IgD-negative memory B cell (primary cell): ENCODE results near the gene DAAM1. TPM values are rescaled to one million over a fixed set of nuclear protein-coding genes. Genes with fewer than 3 reads are reported as not detected.

Experiments
- H3K27ac Mint-ChIP-seq, 3 donors: one replicate each; pipeline ENCODE4 v1.8.0; 2020 to 2022; ENCODE audit warnings: mild to moderate bottlenecking in 3 of 3, mixed read lengths in 3 of 3, moderate library complexity in 1 of 3
- H3K27me3 Mint-ChIP-seq: one replicate; pipeline ENCODE4 v1.8.0; 2021; ENCODE audit warnings: mixed read lengths
- H3K36me3 Mint-ChIP-seq: one replicate; pipeline ENCODE4 v1.8.0; 2020; ENCODE audit warnings: mild to moderate bottlenecking, mixed read lengths
- H3K4me1 Mint-ChIP-seq, 3 donors: one replicate each; pipeline ENCODE4 v1.8.0; 2020 to 2022; ENCODE audit warnings: mixed read lengths in 3 of 3, mild to moderate bottlenecking in 1 of 3
- H3K4me3 Mint-ChIP-seq, 4 donors: one replicate each; pipeline ENCODE4 v1.8.0; 2020 to 2022; ENCODE audit warnings: mild to moderate bottlenecking in 4 of 4, mixed read lengths in 4 of 4, moderate library complexity in 3 of 4
- H3K9me3 Mint-ChIP-seq, 3 donors: one replicate each; pipeline ENCODE4 v1.8.0; 2020 to 2021; ENCODE audit warnings: mixed read lengths in 3 of 3, mild to moderate bottlenecking in 1 of 3
- polyA plus RNA-seq: library from polyadenylated mRNA; unstranded; fragments of 300-500 nt; fragmentation: Illumina TruSeq; gene quantifications from one replicate; pipeline ENCODE4 v1.2.3, GENCODE V29; 2021

Gene DAAM1
- polyA plus RNA-seq, 1 donor from 2014 or later: 42.2 TPM

DNA sequence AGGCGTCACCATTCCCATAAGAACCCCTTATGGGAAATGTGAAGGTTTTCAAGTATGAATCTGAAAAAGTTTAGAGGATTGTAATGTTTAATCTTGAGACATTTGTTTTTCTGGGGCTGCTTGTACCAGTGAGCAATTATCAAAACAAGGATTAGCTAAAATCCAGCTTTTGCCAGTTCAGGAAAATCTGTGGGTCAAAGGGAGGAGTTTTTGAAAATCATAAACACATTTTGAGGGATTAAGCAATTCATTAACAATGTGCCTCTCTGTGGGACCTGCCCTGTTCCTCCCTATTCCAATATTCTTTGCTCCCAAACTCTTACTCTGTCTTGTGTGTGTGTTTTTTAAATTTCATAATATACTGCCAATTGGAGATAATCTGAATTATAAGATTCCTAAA lies 11.7 kb upstream of the DAAM1 start:
- H3K9me3 Mint-ChIP-seq: peaks cover 0 to 3% (median 0%) of the 10 kb centered on the region in 3 donors
- no peak overlapping the region for H3K4me3 Mint-ChIP-seq
- H3K27me3 Mint-ChIP-seq: peaks cover 2% of the 10 kb centered on the region
- no peaks in the 10 kb centered on the region for H3K36me3 Mint-ChIP-seq
- H3K27ac Mint-ChIP-seq: no peak overlapping the region
- H3K4me1 Mint-ChIP-seq: peaks cover 6 to 8% (median 7%) of the 10 kb centered on the region in 3 donors

DNA sequence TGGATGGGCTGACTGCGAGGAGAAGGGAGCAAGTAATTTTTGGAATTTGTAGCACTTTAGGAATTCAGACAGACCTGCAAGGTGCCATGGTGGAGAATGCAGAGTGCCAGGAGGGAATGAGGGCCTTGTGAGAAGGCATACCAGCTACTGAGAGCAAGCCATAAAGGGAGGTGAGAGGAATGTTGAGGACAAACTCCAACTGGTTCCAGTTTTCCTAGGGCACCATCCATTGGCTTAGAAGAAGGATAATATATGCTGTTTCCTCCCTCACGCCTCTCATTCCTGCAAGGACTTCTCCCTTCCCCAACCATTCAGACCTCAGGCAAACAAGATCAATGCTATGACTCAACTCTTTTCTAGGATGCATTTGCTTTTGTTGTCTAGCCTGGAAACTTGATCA lies 11.2 kb upstream of the DAAM1 start:
- H3K27ac Mint-ChIP-seq: no peak overlapping the region
- peaks cover 6 to 8% (median 7%) of the 10 kb centered on the region in 3 donors for H3K4me1 Mint-ChIP-seq
- no peaks in the 10 kb centered on the region for H3K36me3 Mint-ChIP-seq
- no peak overlapping the region for H3K4me3 Mint-ChIP-seq
- peaks cover 2% of the 10 kb centered on the region for H3K27me3 Mint-ChIP-seq
- H3K9me3 Mint-ChIP-seq: peaks cover 0 to 3% (median 0%) of the 10 kb centered on the region in 3 donors

DNA sequence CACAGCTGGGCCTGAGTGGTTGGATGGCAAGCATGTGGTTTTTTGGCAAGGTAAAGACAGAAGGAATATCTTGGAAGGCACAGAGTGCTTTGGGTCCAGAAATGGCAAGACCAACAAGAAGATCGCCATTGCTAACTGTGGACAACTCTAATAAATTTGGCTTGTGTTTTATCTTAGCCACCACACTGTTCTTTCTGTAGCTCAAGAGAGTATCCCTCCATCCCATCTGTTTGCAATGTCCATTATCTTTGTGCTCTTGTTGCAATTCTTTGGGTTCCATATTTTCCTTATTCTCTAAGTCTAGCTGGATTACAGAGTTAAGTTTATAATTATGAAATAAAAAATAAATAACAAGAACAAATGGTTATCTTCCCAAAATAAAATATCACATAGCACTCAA lies 6.7 kb upstream of the DAAM1 start:
- H3K4me1 Mint-ChIP-seq: no peaks in the 10 kb centered on the region
- H3K27ac Mint-ChIP-seq: no peak overlapping the region
- peaks cover 2% of the 10 kb centered on the region for H3K36me3 Mint-ChIP-seq
- no peak overlapping the region for H3K4me3 Mint-ChIP-seq
- no peaks in the 10 kb centered on the region for H3K9me3 Mint-ChIP-seq
- H3K27me3 Mint-ChIP-seq: peaks cover 6% of the 10 kb centered on the region

DNA sequence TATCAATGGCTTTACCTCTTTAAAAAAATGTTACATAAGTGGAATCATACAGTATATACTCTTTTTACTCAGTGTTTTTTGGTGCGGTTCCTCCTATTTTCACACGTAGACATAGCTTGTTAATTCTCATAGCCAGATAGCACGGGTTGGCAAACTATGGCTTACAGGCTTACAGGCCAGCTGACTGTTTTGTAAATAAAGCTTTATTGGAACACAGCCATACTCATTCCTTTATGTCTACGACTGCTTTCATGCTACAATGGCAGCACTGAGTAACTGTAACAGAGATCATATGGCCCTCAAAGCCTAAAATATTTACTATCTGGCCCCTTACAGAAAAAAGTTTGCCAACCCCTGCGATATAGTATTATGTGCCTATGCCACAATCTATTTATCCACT lies 5.8 kb upstream of the DAAM1 start:
- H3K36me3 Mint-ChIP-seq: peaks cover 2% of the 10 kb centered on the region
- H3K9me3 Mint-ChIP-seq: no peaks in the 10 kb centered on the region
- H3K4me3 Mint-ChIP-seq: no peak overlapping the region
- H3K4me1 Mint-ChIP-seq: peaks cover 0 to 2% (median 0%) of the 10 kb centered on the region in 3 donors
- H3K27me3 Mint-ChIP-seq: peaks cover 7% of the 10 kb centered on the region
- H3K27ac Mint-ChIP-seq: no peak overlapping the region

DNA sequence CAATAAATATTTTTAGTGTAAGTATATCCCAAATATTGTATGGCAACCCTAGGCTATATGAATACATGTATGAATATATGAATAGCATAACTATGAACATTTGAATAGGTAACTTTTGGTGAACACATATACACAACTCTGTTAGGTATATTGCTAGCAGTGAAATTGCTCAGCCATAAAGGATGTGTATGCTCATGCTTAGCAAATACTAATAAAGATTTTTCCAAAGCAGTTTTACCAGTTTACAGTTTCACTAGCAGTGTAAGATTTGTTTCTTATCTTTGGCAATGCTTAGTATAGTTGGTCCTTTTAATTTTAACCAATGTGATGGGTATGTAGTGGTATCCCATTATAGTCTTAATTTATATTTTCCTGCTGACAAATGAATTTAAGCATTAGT lies 5.3 kb upstream of the DAAM1 start:
- no peaks in the 10 kb centered on the region for H3K9me3 Mint-ChIP-seq
- no peak overlapping the region for H3K27ac Mint-ChIP-seq
- H3K4me3 Mint-ChIP-seq: no peak overlapping the region
- peaks cover 0 to 3% (median 0%) of the 10 kb centered on the region in 3 donors for H3K4me1 Mint-ChIP-seq
- peaks cover 9% of the 10 kb centered on the region for H3K27me3 Mint-ChIP-seq
- peaks cover 2% of the 10 kb centered on the region for H3K36me3 Mint-ChIP-seq

DNA sequence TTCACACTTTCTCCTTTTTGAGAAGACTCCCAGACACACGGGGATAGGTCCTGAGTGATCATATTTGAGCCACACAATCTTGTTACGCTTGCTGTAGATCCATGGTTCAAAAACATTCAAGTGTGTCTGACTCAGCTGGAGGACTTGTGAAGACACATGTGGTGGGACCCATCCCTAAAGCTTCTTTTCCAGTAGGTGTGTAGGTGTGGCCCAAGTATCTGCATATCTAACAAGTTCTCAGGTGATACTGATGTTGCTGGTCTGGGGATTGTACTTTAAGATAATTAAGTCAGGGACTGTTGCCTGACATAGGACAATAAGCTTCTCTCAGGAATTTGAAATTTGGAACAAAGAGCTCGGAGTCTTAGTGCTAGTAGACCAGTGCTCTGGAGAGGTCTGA lies 4.1 kb upstream of the DAAM1 start:
- peaks cover 0 to 3% (median 0%) of the 10 kb centered on the region in 3 donors for H3K4me1 Mint-ChIP-seq
- H3K9me3 Mint-ChIP-seq: no peaks in the 10 kb centered on the region
- no peak overlapping the region for H3K27ac Mint-ChIP-seq
- peaks cover 2% of the 10 kb centered on the region for H3K36me3 Mint-ChIP-seq
- peaks cover 9% of the 10 kb centered on the region for H3K27me3 Mint-ChIP-seq
- peak overlapping the region in 1 of 4 donors; percentile 53 for H3K4me3 Mint-ChIP-seq

DNA sequence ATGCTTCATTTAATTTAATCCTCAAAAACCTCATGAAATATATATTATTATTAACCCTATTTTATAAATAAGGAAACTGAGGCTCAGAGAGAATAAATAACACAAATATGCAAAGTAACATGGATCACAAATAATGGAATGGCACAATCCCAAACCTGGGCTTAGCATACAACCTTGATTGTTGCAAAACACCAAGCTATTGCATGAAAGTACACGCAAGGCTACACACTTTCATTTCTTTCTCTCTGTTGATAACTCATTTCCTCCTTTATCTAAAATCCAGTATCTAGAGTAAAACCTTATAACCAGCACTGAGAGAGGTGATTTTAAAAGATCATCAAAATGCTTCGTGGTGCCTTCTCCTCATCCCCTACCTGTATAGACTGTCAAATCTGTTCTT lies 2.8 kb upstream of the DAAM1 start:
- Mint-ChIP-seq H3K4me3 (peak overlapping the region in 1 of 4 donors; percentile 94), H3K27ac (no peak overlapping the region), H3K9me3 (no peaks in the 10 kb centered on the region), H3K36me3 (peaks cover 2% of the 10 kb centered on the region), H3K27me3 (peaks cover 7% of the 10 kb centered on the region), H3K4me1 (peaks cover 4 to 9% (median 7%) of the 10 kb centered on the region in 3 donors)

DNA sequence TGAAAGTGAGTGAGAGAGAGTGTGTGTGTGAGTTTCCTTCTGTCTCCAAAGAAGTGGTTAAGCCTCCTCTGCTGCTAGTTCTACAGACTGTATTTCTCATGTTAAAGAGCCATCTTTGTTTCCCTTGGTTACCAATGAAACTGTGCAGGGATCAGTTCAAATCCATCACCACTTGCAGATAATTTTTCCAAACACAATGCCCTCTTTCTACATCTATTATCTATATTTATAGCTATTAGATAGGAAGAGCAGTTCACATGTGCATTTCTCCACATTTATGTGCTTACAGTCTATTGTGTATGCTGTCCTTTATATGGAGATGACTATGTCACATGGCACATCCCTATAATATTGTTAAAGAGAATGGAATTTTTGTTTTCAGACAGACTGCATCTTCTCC lies 2.2 kb upstream of the DAAM1 start:
- no peak overlapping the region for H3K27ac Mint-ChIP-seq
- H3K4me3 Mint-ChIP-seq: peak overlapping the region in 1 of 4 donors; percentile 94
- peaks cover 6 to 9% (median 7%) of the 10 kb centered on the region in 3 donors for H3K4me1 Mint-ChIP-seq

DNA sequence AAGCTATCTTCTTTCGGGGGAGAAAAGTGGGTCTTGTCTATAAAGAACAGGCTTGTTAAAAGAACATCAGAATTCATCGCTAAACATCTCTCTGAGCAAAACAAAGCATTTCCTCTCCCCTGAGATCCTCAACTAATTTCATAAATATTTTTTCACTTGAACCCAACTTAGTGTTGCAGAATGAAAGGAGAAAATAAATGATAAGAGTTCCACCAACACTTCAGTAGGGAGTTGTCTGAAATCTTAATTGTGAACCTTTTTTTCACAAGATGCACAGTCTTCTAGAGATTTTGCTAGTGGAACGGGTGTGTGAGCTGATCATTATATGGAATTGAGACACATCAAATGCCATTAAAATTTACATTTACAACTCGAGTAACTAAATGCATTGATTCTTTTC lies 1.3 kb upstream of the DAAM1 start:
- Mint-ChIP-seq H3K4me1 (peaks cover 6 to 15% (median 7%) of the 10 kb centered on the region in 3 donors), H3K27me3 (peaks cover 7% of the 10 kb centered on the region), H3K36me3 (peaks cover 2% of the 10 kb centered on the region), H3K4me3 (peak overlapping the region; percentile 93 to 99 (median 94)), H3K9me3 (no peaks in the 10 kb centered on the region), H3K27ac (peak overlapping the region in 1 of 3 donors; percentile 77)

More for the DNA sequence above, 2.2 kb upstream of the DAAM1 start:
- peaks cover 2% of the 10 kb centered on the region for H3K36me3 Mint-ChIP-seq
- no peaks in the 10 kb centered on the region for H3K9me3 Mint-ChIP-seq
- H3K27me3 Mint-ChIP-seq: peaks cover 7% of the 10 kb centered on the region

DNA sequence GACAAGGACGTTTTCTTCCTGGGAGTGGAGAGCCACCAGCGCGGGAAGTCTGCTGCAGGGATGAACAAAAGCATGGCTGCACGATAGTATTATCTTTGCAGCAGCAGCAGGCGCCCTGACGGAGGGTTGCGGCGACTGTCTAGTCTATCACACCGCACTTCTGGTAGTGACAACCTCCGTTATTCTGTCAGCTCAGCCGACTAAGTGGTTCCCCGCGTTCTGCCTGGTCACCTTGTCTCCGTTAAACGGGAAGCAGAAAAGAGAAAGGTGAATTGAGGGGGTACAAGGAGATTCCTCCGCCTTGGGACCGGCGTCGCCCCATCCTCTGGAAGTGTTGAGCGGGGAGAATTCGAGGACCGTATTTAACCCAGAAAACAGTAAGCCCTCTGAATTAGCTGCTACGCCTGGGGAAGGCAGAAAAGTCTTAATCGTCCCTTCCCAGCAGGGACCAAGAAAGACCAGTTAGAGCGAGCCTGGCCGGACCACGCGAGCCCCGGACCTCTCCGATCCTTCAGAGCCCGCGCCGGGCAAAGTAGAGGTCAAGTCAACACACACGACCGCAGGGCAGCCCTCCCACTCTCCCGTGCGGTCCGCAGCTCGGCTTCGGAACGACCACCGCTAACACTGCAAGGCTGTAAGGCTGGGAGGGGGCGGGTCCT lies 536 bp upstream of the DAAM1 start:
- peaks cover 7 to 15% (median 7%) of the 10 kb centered on the region in 3 donors for H3K4me1 Mint-ChIP-seq
- H3K9me3 Mint-ChIP-seq: no peaks in the 10 kb centered on the region
- peak overlapping the region; percentile 77 to 96 (median 89) for H3K27ac Mint-ChIP-seq
- no peaks in the 10 kb centered on the region for H3K36me3 Mint-ChIP-seq
- peaks cover 7% of the 10 kb centered on the region for H3K27me3 Mint-ChIP-seq
- H3K4me3 Mint-ChIP-seq: peak overlapping the region; percentile 93 to 99 (median 94)

DNA sequence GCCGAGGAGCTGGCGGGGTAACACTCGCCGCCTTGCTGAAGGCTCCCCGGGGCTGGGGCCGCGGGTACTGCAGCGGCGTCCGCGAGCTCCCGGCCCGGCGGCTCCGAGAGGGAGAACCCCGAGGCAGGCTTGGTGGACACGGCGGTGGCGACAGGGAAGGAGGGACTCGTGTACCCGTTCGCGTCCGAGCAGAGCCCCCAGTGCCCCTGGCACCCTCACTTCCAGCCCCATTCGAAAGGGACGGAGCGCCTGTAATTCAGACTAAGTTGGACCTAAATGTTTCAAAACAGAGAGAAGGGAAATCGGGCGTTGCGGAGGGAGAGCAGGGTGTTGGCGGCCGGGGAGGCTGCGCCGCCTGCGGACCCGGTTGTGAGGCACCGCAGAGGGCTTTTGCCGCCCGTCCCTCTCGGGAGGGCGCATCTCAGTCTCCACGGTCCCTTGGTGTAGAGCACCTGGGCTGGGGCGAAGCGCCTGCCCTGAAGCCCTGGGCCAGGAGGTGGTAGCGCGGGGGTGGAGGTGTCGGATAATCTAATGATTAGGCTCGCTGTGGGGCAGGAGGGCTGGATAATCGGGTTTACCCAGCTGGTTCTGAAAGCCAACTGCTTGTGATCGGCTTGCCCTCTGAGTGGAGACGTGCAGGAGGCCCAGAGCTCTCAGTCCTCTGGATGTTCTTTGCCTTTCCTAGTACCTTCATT lies 771 bp downstream of the DAAM1 start:
- H3K36me3 Mint-ChIP-seq: no peaks in the 10 kb centered on the region
- no peaks in the 10 kb centered on the region for H3K9me3 Mint-ChIP-seq
- peaks cover 4% of the 10 kb centered on the region for H3K27me3 Mint-ChIP-seq
- peak overlapping the region; percentile 93 to 99 (median 94) for H3K4me3 Mint-ChIP-seq
- peaks cover 7 to 22% (median 13%) of the 10 kb centered on the region in 3 donors for H3K4me1 Mint-ChIP-seq
- peak overlapping the region; percentile 77 to 96 (median 89) for H3K27ac Mint-ChIP-seq

DNA sequence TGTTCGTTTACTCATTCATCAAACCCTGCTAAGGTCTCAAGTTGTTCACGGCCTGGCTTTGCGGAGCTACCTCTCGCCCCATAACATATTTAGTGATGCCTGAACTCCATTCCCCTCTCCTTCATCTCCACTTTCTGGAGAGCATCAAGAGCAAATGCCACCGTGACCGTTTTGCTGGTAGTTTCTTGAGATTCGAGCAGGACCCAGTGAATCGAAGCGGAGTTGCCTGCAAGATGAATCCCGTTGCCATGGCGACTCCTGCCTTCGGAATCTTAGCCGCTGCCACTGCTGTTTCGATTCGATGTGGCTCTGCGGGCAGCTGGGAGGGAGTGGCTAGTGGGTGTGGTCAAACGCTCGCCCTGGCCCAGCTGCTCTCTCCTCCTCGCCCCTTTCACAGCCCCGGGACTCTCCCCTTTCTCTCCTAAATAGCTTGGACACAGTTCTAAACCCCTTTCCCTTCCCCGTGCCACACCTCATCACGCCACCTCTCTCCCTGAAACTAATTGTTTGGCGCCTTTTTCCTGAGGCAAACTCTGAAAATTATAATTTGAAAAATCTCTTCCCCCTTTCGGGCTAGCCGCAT lies 1.4 kb downstream of the DAAM1 start:
- peak overlapping the region; percentile 93 to 99 (median 94) for H3K4me3 Mint-ChIP-seq
- H3K4me1 Mint-ChIP-seq: peaks cover 7 to 23% (median 17%) of the 10 kb centered on the region in 3 donors
- H3K9me3 Mint-ChIP-seq: no peaks in the 10 kb centered on the region
- peaks cover 4% of the 10 kb centered on the region for H3K27me3 Mint-ChIP-seq
- H3K27ac Mint-ChIP-seq: peak overlapping the region; percentile 77 to 96 (median 89)
- no peaks in the 10 kb centered on the region for H3K36me3 Mint-ChIP-seq

DNA sequence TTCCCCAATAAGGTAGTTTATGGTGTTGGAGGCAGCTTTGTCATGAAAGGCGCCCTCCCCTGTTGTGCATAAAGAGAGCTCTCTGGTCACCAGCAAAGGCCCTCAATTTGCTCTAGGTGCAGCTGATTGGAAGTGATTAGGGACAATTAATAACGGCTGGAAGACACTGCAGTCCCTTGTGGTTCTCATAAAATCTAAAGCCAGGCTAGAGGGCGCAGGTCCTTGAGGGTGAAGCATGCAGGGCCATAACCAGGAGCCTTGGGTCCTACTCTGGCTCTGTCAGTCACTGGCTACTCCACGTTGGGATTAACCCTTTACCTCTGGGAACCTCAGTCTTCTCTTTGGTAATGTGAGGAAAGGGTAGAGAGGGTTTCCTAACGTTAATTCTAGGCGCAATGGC lies 1.9 kb downstream of the DAAM1 start:
- Mint-ChIP-seq H3K36me3 (no peaks in the 10 kb centered on the region), H3K4me3 (peak overlapping the region; percentile 93 to 99 (median 94))

DNA sequence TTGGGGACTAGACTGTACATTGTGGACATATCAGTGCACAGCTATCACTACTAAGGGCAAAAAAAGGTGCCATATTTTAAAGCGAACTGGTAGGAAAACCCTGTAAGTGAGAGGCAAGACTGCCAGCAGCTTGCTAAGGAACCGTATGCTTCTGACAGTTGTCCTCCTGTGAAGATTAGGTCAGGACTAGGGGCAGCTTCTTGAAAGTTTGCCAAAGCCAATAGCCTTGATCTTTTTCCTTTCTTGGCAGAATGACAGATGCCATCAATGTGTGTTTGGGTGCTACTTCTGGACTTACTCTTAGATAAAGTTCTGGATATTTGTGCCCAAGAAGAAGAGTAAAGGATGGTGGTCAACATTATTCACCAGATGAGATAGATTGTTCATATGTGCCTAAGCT lies 7.4 kb downstream of the DAAM1 start:
- H3K9me3 Mint-ChIP-seq: no peaks in the 10 kb centered on the region
- no peak overlapping the region for H3K27ac Mint-ChIP-seq
- peak overlapping the region in 1 of 4 donors; percentile 52 for H3K4me3 Mint-ChIP-seq
- H3K27me3 Mint-ChIP-seq: no peaks in the 10 kb centered on the region
- peaks cover 4% of the 10 kb centered on the region for H3K36me3 Mint-ChIP-seq
- peaks cover 0 to 27% (median 20%) of the 10 kb centered on the region in 3 donors for H3K4me1 Mint-ChIP-seq

More for the DNA sequence above, 1.9 kb downstream of the DAAM1 start:
- Mint-ChIP-seq H3K27me3 (peaks cover 4% of the 10 kb centered on the region), H3K27ac (peak overlapping the region; percentile 77 to 96 (median 89)), H3K4me1 (peaks cover 7 to 23% (median 17%) of the 10 kb centered on the region in 3 donors), H3K9me3 (no peaks in the 10 kb centered on the region)

DNA sequence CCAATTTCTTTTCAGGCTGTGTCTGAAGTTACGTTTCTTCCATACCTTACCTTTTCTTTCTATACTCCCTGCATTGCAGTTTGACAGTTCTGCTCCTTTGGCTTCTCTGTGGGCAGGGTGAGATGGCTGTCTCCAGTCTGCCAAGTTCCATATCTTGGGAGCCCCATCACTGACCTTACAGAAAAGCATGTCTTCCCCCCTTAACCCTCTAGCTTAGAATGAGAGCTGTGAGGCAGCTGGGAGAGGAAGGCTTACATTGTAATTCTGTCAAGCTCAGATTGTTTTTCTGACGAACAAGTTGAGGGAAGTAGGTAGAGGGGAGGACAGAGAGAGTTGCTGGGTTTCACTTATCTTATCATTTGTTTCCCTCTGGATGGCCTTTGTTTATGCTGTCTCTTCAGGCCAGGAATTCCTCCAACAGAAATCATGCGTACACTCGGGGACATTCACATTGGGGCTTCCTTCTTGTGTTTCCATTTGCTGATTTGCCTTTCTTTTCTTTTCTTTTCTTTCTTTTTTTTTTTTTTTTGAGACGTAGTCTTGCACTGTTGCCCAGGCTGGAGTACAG lies 9.3 kb downstream of the DAAM1 start:
- no peaks in the 10 kb centered on the region for H3K27me3 Mint-ChIP-seq
- H3K9me3 Mint-ChIP-seq: no peaks in the 10 kb centered on the region
- H3K27ac Mint-ChIP-seq: no peak overlapping the region
- H3K4me1 Mint-ChIP-seq: peaks cover 10 to 27% (median 23%) of the 10 kb centered on the region in 3 donors
- peaks cover 7% of the 10 kb centered on the region for H3K36me3 Mint-ChIP-seq
- peak overlapping the region in 1 of 4 donors; percentile 27 for H3K4me3 Mint-ChIP-seq
